KOPT-K1 (cell line): Measurements from ENCODE around the gene DYNC1H1.
A peak's percentile ranks its signal among the peaks of the same experiment; 100 is the strongest.

Experiments used
- H3K27ac ChIP-seq: fragments of 200-600 bp; sonication (generic); 2 replicates; pipeline ENCODE4 v1.5.1; 2016; ENCODE audit warnings: antibody characterized with exemption, mild to moderate bottlenecking, low read depth, low read length; ENCODE audit not compliant: poor library complexity, severe bottlenecking
- H3K36me3 ChIP-seq: fragments of 200-600 bp; sonication (generic); 2 replicates; pipeline ENCODE4 v1.5.1; 2017; ENCODE audit warnings: antibody characterized with exemption, mild to moderate bottlenecking, low read length, moderate library complexity; ENCODE audit not compliant: insufficient read depth
- H3K9me3 ChIP-seq: fragments of 200-600 bp; sonication (generic); 2 replicates; pipeline ENCODE4 v1.5.1; 2017; ENCODE audit warnings: antibody characterized with exemption, low read length, mild to moderate bottlenecking; ENCODE audit not compliant: insufficient read depth, poor library complexity, severe bottlenecking

DYNC1H1 gene

GRCh38 chr14:102085488-102085887 lies 121.1 kb downstream of the DYNC1H1 start:
- H3K27ac ChIP-seq, result peak overlapping the region; percentile 97
- no peaks in the 10 kb centered on the region for H3K9me3 ChIP-seq
- peaks cover 60% of the 10 kb centered on the region for H3K36me3 ChIP-seq

- H3K27ac ChIP-seq, result peak overlapping the region; percentile 97
- no peaks in the 10 kb centered on the region for H3K9me3 ChIP-seq
- peaks cover 53% of the 10 kb centered on the region for H3K36me3 ChIP-seq
These were observed 121.8 kb downstream of the DYNC1H1 start for GRCh38 chr14:102085948-102086708.

- H3K27ac ChIP-seq, result peak overlapping the region; percentile 97
These were observed 122.3 kb downstream of the DYNC1H1 start for GRCh38 chr14:102086709-102086971.

GRCh38 chr14:102086972-102087761 lies 122.8 kb downstream of the DYNC1H1 start, which contains the start of gene HSP90AA1:
Gene HSP90AA1, minus strand, starts transcription at chr14:102087044. Its CDS starts 666 bp downstream, at chr14:102086378.
- peaks cover 43% of the 10 kb centered on the region for H3K36me3 ChIP-seq
- peak within 1 kb of the TSS; percentile 97 for H3K27ac ChIP-seq
- no peaks in the 10 kb centered on the region for H3K9me3 ChIP-seq

More at GRCh38 chr14:102086709-102086971, 122.3 kb downstream of the DYNC1H1 start:
- H3K9me3 ChIP-seq, result no peaks in the 10 kb centered on the region
- peaks cover 48% of the 10 kb centered on the region for H3K36me3 ChIP-seq

- peak overlapping the region; percentile 97 for H3K27ac ChIP-seq
- no peaks in the 10 kb centered on the region for H3K9me3 ChIP-seq
- H3K36me3 ChIP-seq, result peaks cover 38% of the 10 kb centered on the region
These were observed 123.3 kb downstream of the DYNC1H1 start for GRCh38 chr14:102087762-102088011.

GRCh38 chr14:102088012-102088792 lies 123.8 kb downstream of the DYNC1H1 start:
- Histone ChIP-seq H3K9me3 (no peaks in the 10 kb centered on the region), H3K36me3 (peaks cover 33% of the 10 kb centered on the region), H3K27ac (peak overlapping the region; percentile 97)

- Histone ChIP-seq H3K27ac (no peak overlapping the region), H3K36me3 (peaks cover 17% of the 10 kb centered on the region), H3K9me3 (no peaks in the 10 kb centered on the region)
These were observed 125.4 kb downstream of the DYNC1H1 start for GRCh38 chr14:102089621-102090343.

- Histone ChIP-seq H3K27ac (no peak overlapping the region), H3K9me3 (no peaks in the 10 kb centered on the region), H3K36me3 (peaks cover 8% of the 10 kb centered on the region)
These were observed 126.3 kb downstream of the DYNC1H1 start for GRCh38 chr14:102090713-102091112.

GRCh38 chr14:102092806-102093205 lies 128.4 kb downstream of the DYNC1H1 start:
- no peaks in the 10 kb centered on the region for H3K9me3 ChIP-seq
- H3K27ac ChIP-seq, result no peak overlapping the region
- no peaks in the 10 kb centered on the region for H3K36me3 ChIP-seq

- Histone ChIP-seq H3K9me3 (no peaks in the 10 kb centered on the region), H3K36me3 (no peaks in the 10 kb centered on the region), H3K27ac (no peak overlapping the region)
These were observed 129.7 kb downstream of the DYNC1H1 start for GRCh38 chr14:102094101-102094500.

GRCh38 chr14:102095231-102095870 lies 131.0 kb downstream of the DYNC1H1 start:
- no peaks in the 10 kb centered on the region for H3K9me3 ChIP-seq
- no peak overlapping the region for H3K27ac ChIP-seq
- no peaks in the 10 kb centered on the region for H3K36me3 ChIP-seq

- no peak overlapping the region for H3K27ac ChIP-seq
- no peaks in the 10 kb centered on the region for H3K9me3 ChIP-seq
- no peaks in the 10 kb centered on the region for H3K36me3 ChIP-seq
These were observed 131.6 kb downstream of the DYNC1H1 start for GRCh38 chr14:102095871-102096568.

- Histone ChIP-seq H3K9me3 (no peaks in the 10 kb centered on the region), H3K36me3 (no peaks in the 10 kb centered on the region), H3K27ac (no peak overlapping the region)
These were observed 132.3 kb downstream of the DYNC1H1 start for GRCh38 chr14:102096569-102097188.
